A172 (cell line): ENCODE data around the gene VWA2. TPM values are rescaled to one million over a fixed set of nuclear protein-coding genes. Genes with fewer than 3 reads are reported as not detected.

Experiments used
- DNase-seq: peaks from one replicate; pipeline ENCODE4 v3.0.0-alpha.2; 2015; ENCODE audit warnings: low spot score
- total RNA-seq: library from RNA; depleted of rRNA; stranded (reverse); fragments of >200 nt; shearing (Covaris generic); gene quantifications from 2 replicates; pipeline ENCODE4 v1.2.3, GENCODE V29; 2014; rRNA removed

VWA2 gene
- total RNA-seq, 1 experiment from 2014 or later: not detected

- no peak for DNase-seq
Measured at GRCh38 chr10:114340816-114341215, 101.8 kb downstream of the VWA2 start.

Other genes starting within 250 kb of the VWA2 start
- 1.1 and 1.5 TPM in 2 replicates for gene ADRB1, start 195.4 kb upstream of the VWA2 start, total RNA-seq
- 7.3 and 8.2 TPM in 2 replicates for gene CCDC186, start 65.1 kb upstream of the VWA2 start, total RNA-seq
- 0.02 TPM in 1 of 2 replicates, not detected in the other for gene TDRD1, start 59.9 kb upstream of the VWA2 start, total RNA-seq
- 0.50 and 1.4 TPM in 2 replicates for gene AFAP1L2, start 165.2 kb downstream of the VWA2 start, total RNA-seq